Type B pancreatic cell (in vitro differentiated cells): ENCODE measurements around the gene PTGS1. TPM values are rescaled to one million over a fixed set of nuclear protein-coding genes. Genes with fewer than 3 reads are reported as not detected.

ENCODE experiments used
- DNase-seq: peaks from one replicate; pipeline ENCODE4 v3.0.0; 2021; ENCODE audit warnings: mixed read lengths; ENCODE audit not compliant: unreplicated experiment; ENCODE audit errors: extremely low spot score
- H3K27ac Mint-ChIP-seq: 2 replicates; pipeline ENCODE4 v1.8.0; 2021; ENCODE audit warnings: mild to moderate bottlenecking, mixed read lengths
- H3K27me3 Mint-ChIP-seq: 2 replicates; pipeline ENCODE4 v1.8.0; 2021; ENCODE audit warnings: mixed read lengths
- H3K36me3 Mint-ChIP-seq: 2 replicates; pipeline ENCODE4 v1.8.0; 2021; ENCODE audit warnings: mixed read lengths
- H3K4me1 Mint-ChIP-seq: one replicate; pipeline ENCODE4 v1.8.0; 2021; ENCODE audit warnings: mixed read lengths; ENCODE audit not compliant: unreplicated experiment
- H3K4me3 Mint-ChIP-seq: 2 replicates; pipeline ENCODE4 v1.8.0; 2021; ENCODE audit warnings: mild to moderate bottlenecking, mixed read lengths
- H3K9me3 Mint-ChIP-seq: 2 replicates; pipeline ENCODE4 v1.8.0; 2021; ENCODE audit warnings: mixed read lengths
- CTCF ChIP-seq: fragments of 200-600 bp; sonication (generic); conservative IDR thresholded peaks from 2 replicates; pipeline ENCODE4 v1.5.0; 2021; ENCODE audit warnings: antibody characterized with exemption, mild to moderate bottlenecking
- total RNA-seq: library from RNA; stranded (reverse); gene quantifications from 2 replicates; pipeline ENCODE4 v1.2.1, GENCODE V29; 2021; ENCODE audit warnings: low replicate concordance

PTGS1 gene
- total RNA-seq, 1 donor from 2014 or later = 1.7 TPM

GRCh38 chr9:122331523-122331927 lies 39.3 kb upstream of the PTGS1 start:
- no peak for DNase-seq
- Mint-ChIP-seq H3K4me3 (no peak overlapping the region), H3K27ac (no peak overlapping the region), H3K4me1 (peaks cover 6% of the 10 kb centered on the region), H3K27me3 (peaks cover 10% of the 10 kb centered on the region), H3K36me3 (peaks cover 6% of the 10 kb centered on the region), H3K9me3 (no peaks in the 10 kb centered on the region)
- no peak for TF ChIP-seq CTCF

- TF ChIP-seq CTCF = no peak
- H3K36me3 Mint-ChIP-seq = peaks cover 6% of the 10 kb centered on the region
- H3K27me3 Mint-ChIP-seq = peaks cover 11% of the 10 kb centered on the region
- DNase-seq = no peak
- H3K4me3 Mint-ChIP-seq = no peak overlapping the region
- peaks cover 8% of the 10 kb centered on the region for H3K4me1 Mint-ChIP-seq
- no peaks in the 10 kb centered on the region for H3K9me3 Mint-ChIP-seq
- no peak overlapping the region for H3K27ac Mint-ChIP-seq
Measured at GRCh38 chr9:122332083-122332482, 38.7 kb upstream of the PTGS1 start.

GRCh38 chr9:122332644-122333043 lies 38.2 kb upstream of the PTGS1 start:
- Mint-ChIP-seq H3K4me3 (no peak overlapping the region), H3K4me1 (peaks cover 10% of the 10 kb centered on the region), H3K27ac (no peak overlapping the region), H3K27me3 (peaks cover 17% of the 10 kb centered on the region), H3K36me3 (peaks cover 6% of the 10 kb centered on the region), H3K9me3 (no peaks in the 10 kb centered on the region)
- DNase-seq = no peak
- no peak for TF ChIP-seq CTCF

- no peak for DNase-seq
- no peak for TF ChIP-seq CTCF
- Mint-ChIP-seq H3K27ac (no peak overlapping the region), H3K4me3 (no peak overlapping the region), H3K27me3 (peaks cover 23% of the 10 kb centered on the region), H3K36me3 (peaks cover 6% of the 10 kb centered on the region), H3K4me1 (peaks cover 10% of the 10 kb centered on the region), H3K9me3 (no peaks in the 10 kb centered on the region)
Measured at GRCh38 chr9:122333169-122333808, 37.5 kb upstream of the PTGS1 start.

GRCh38 chr9:122334916-122335315 lies 35.9 kb upstream of the PTGS1 start:
- TF ChIP-seq CTCF = no peak
- H3K9me3 Mint-ChIP-seq = no peaks in the 10 kb centered on the region
- H3K27ac Mint-ChIP-seq = no peak overlapping the region
- H3K27me3 Mint-ChIP-seq = peaks cover 37% of the 10 kb centered on the region
- H3K4me1 Mint-ChIP-seq = peaks cover 14% of the 10 kb centered on the region
- H3K36me3 Mint-ChIP-seq = no peaks in the 10 kb centered on the region
- DNase-seq = no peak
- no peak overlapping the region for H3K4me3 Mint-ChIP-seq

GRCh38 chr9:122336189-122336588 lies 34.6 kb upstream of the PTGS1 start:
- Mint-ChIP-seq H3K36me3 (no peaks in the 10 kb centered on the region), H3K9me3 (no peaks in the 10 kb centered on the region), H3K4me3 (no peak overlapping the region), H3K4me1 (peaks cover 18% of the 10 kb centered on the region), H3K27me3 (peaks cover 41% of the 10 kb centered on the region), H3K27ac (no peak overlapping the region)
- TF ChIP-seq CTCF = no peak
- no peak for DNase-seq
